ENCODE data around the gene MYO3B. TPM values are rescaled to one million over a fixed set of nuclear protein-coding genes. Genes with fewer than 3 reads are reported as not detected.

MYO3B gene
- total RNA-seq, 1 donor from 2014 or later = not detected

GRCh38 chr2:170155723-170156253 lies 22.2 kb upstream of the MYO3B start:
- DNase-seq (ENCODE audit: low spot score) = no peak
- Mint-ChIP-seq H3K4me1 (ENCODE audit: low read depth) (peaks cover 12% of the 10 kb centered on the region), H3K4me3 (ENCODE audit: unreplicated experiment) (no peak overlapping the region), H3K9me3 (ENCODE audit: low read depth) (peaks cover 2% of the 10 kb centered on the region), H3K27me3 (ENCODE audit: low read depth) (no peaks in the 10 kb centered on the region), H3K36me3 (ENCODE audit: low read depth) (no peaks in the 10 kb centered on the region), H3K27ac (ENCODE audit: unreplicated experiment) (no peak overlapping the region)
- TF ChIP-seq, protein P1, sequence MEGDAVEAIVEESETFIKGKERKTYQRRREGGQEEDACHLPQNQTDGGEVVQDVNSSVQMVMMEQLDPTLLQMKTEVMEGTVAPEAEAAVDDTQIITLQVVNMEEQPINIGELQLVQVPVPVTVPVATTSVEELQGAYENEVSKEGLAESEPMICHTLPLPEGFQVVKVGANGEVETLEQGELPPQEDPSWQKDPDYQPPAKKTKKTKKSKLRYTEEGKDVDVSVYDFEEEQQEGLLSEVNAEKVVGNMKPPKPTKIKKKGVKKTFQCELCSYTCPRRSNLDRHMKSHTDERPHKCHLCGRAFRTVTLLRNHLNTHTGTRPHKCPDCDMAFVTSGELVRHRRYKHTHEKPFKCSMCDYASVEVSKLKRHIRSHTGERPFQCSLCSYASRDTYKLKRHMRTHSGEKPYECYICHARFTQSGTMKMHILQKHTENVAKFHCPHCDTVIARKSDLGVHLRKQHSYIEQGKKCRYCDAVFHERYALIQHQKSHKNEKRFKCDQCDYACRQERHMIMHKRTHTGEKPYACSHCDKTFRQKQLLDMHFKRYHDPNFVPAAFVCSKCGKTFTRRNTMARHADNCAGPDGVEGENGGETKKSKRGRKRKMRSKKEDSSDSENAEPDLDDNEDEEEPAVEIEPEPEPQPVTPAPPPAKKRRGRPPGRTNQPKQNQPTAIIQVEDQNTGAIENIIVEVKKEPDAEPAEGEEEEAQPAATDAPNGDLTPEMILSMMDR (IDR thresholded peaks at IDR 0.05) = no peak

DNA sequence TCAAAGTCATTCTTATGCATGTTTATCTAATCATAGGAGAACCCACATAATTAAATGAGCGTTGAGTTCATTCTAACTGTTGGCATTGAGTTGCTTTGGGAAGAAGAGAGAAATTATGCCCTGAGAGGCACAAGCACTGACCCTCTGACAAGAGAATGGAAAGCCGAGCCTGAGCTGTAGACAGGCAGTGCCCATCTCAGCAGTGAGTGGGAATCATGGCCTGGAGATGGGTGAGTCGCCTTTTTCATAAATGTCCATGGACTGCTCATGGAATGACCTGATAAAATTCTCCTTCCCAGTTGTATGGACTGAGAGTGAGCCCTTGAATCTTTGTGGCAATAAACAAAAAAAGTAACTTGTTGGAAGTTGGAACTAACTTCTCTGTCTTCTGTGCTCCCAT lies 21.4 kb upstream of the MYO3B start:
- Mint-ChIP-seq H3K27me3 (ENCODE audit: low read depth) (no peaks in the 10 kb centered on the region), H3K4me1 (ENCODE audit: low read depth) (peaks cover 12% of the 10 kb centered on the region), H3K9me3 (ENCODE audit: low read depth) (peaks cover 2% of the 10 kb centered on the region), H3K4me3 (ENCODE audit: unreplicated experiment) (no peak overlapping the region), H3K27ac (ENCODE audit: unreplicated experiment) (no peak overlapping the region), H3K36me3 (ENCODE audit: low read depth) (no peaks in the 10 kb centered on the region)
- TF ChIP-seq, protein P1 (IDR thresholded peaks at IDR 0.05) = no peak
- no peak for DNase-seq (ENCODE audit: low spot score)

DNA sequence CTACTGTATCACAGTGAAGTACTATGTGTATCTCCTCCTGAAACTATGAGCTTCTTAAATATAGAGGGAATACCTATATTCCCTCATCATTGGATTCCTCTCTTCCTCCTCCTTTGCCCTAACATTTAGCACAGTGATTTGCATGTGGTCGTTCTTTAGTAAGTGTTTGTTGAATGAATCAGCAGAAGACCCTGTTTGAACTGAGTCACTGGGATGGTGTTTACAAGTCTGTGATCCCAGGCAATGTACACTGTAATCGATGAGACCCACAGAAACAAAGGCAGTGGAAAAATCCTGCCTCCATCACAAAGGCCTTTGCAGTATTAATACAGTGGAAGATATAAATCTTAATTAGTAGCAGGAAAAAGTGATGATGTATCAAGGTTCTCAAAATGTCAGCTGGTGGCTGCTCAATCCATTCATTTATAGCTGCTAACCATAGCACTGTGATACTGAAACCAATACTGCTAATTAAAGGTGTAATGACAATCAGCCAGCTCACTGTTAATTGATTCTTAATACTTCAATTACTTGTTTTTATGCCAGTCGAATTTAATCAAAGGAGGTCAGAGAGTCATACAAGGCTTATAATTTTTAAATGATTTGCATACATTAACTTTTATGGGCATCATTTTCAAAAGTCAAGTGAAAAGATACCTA lies 20.8 kb upstream of the MYO3B start:
- TF ChIP-seq, protein P1 (IDR thresholded peaks at IDR 0.05) = no peak
- Mint-ChIP-seq H3K4me3 (ENCODE audit: unreplicated experiment) (no peak overlapping the region), H3K27me3 (ENCODE audit: low read depth) (no peaks in the 10 kb centered on the region), H3K4me1 (ENCODE audit: low read depth) (peaks cover 12% of the 10 kb centered on the region), H3K27ac (ENCODE audit: unreplicated experiment) (no peak overlapping the region), H3K36me3 (ENCODE audit: low read depth) (no peaks in the 10 kb centered on the region), H3K9me3 (ENCODE audit: low read depth) (peaks cover 2% of the 10 kb centered on the region)
- no peak for DNase-seq (ENCODE audit: low spot score)

- no peak for DNase-seq (ENCODE audit: low spot score)
- no peak overlapping the region for H3K27ac Mint-ChIP-seq (ENCODE audit: unreplicated experiment)
- no peaks in the 10 kb centered on the region for H3K27me3 Mint-ChIP-seq (ENCODE audit: low read depth)
- H3K36me3 Mint-ChIP-seq (ENCODE audit: low read depth) = no peaks in the 10 kb centered on the region
- H3K4me1 Mint-ChIP-seq (ENCODE audit: low read depth) = peaks cover 12% of the 10 kb centered on the region
- no peak overlapping the region for H3K4me3 Mint-ChIP-seq (ENCODE audit: unreplicated experiment)
- TF ChIP-seq, protein P1 (IDR thresholded peaks at IDR 0.05) = no peak
- no peaks in the 10 kb centered on the region for H3K9me3 Mint-ChIP-seq (ENCODE audit: low read depth)
Observed at GRCh38 chr2:170159060-170159459, 18.9 kb upstream of the MYO3B start.

DNA sequence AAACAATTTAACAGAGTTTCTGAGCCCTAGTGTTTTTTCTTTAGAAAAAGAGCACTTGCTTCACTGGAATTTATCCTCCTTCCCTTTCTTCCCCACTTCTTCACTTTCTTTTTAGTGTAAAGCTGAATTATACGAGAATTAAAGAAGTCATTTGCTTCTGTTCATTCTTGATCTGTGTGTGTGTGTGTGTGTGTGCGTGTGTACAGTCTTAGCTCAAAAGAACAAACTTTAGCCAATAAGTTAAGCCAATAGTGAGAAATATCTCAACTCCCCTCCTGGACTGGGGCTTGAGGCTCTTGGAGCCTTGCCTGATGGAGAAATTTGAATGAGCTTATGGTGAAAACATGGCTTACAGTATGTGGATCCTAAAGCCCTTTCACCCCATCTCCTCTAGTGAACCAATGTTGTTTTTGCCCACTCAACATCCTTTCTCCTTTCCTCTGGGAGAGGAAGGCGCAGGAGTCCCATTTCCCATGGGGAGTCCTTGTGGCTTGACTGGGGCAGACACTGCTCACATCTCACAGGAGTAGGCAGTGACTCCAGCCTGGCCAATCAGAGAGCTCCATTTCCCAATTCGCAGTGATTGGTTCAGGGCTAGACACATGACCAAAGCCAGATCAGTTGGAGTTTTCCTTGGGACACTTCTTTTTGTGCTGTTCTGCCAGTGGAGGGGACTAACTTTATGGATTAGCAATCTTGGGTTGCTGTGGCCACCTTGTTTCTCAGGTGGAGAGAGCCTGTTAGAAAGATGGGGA lies 16.3 kb upstream of the MYO3B start:
- no peak for DNase-seq (ENCODE audit: low spot score)
- H3K4me3 Mint-ChIP-seq (ENCODE audit: unreplicated experiment) = no peak overlapping the region
- TF ChIP-seq, protein P1 (IDR thresholded peaks at IDR 0.05) = no peak
- no peak overlapping the region for H3K27ac Mint-ChIP-seq (ENCODE audit: unreplicated experiment)
- H3K4me1 Mint-ChIP-seq (ENCODE audit: low read depth) = no peaks in the 10 kb centered on the region
- no peaks in the 10 kb centered on the region for H3K36me3 Mint-ChIP-seq (ENCODE audit: low read depth)
- H3K9me3 Mint-ChIP-seq (ENCODE audit: low read depth) = no peaks in the 10 kb centered on the region
- no peaks in the 10 kb centered on the region for H3K27me3 Mint-ChIP-seq (ENCODE audit: low read depth)

Data from chondrocyte (in vitro differentiated cells).